Esophagus muscularis mucosa (tissue), 4 donors: ENCODE measurements around the gene TRAPPC12. TPM values are rescaled to one million over a fixed set of nuclear protein-coding genes. Genes with fewer than 3 reads are reported as not detected.
"Not testable (repeated sequence)": the region's sequence is repeated elsewhere in the genome, so short reads cannot be mapped to it uniquely, and the experiment has no call there.

Experiments used
- DNase-seq: peaks from one replicate; pipeline ENCODE4 v3.0.0-alpha.2; 2017; ENCODE audit errors: extremely low spot score
- H3K27ac ChIP-seq, 4 donors: fragments of 200-600 bp; sonication (generic); replicated peaks in 1 of 4; 1 replicate in 3 of 4; 2 replicates in 1 of 4; pipeline ENCODE4 v1.5.1; 2016 to 2019; ENCODE audit warnings: mild to moderate bottlenecking in 1 of 4
- H3K27me3 ChIP-seq, 4 donors: fragments of 200-600 bp; sonication (generic); one replicate each; pipeline versions ENCODE4 v1.5.1 to v1.6.0; 2016 to 2019
- H3K36me3 ChIP-seq, 4 donors: fragments of 200-600 bp; sonication (generic); one replicate each; pipeline ENCODE4 v1.5.1; 2016 to 2019
- H3K4me1 ChIP-seq, 4 donors: fragments of 200-600 bp; sonication (generic); one replicate each; pipeline ENCODE4 v1.5.1; 2016 to 2019
- H3K4me3 ChIP-seq, 4 donors: fragments of 200-600 bp; sonication (generic); 1 replicate in 2 of 4; 2 replicates in 2 of 4; pipeline ENCODE4 v1.5.1; 2016 to 2019; ENCODE audit warnings: mild to moderate bottlenecking in 4 of 4, moderate library complexity in 1 of 4
- H3K9me3 ChIP-seq, 4 donors: fragments of 200-600 bp; sonication (generic); 1 replicate in 3 of 4; 2 replicates in 1 of 4; pipeline ENCODE4 v1.5.1; 2016 to 2019
- CTCF ChIP-seq, 3 experiments: fragments of 200-600 bp in 2 of 3; fragments of 450-650 bp in 1 of 3; sonication (generic) in 2 of 3; IDR thresholded peaks; one replicate each; pipeline ENCODE4 v1.5.1; 2017 to 2019; ENCODE audit warnings: antibody characterized with exemption in 3 of 3, mild to moderate bottlenecking in 2 of 3, moderate library complexity in 1 of 3
- EP300 ChIP-seq: sonication (generic); formaldehyde crosslinking; IDR thresholded peaks from one replicate; pipeline ENCODE4 v1.6.1; 2017; ENCODE audit warnings: antibody characterized with exemption
- POLR2A ChIP-seq: fragments of 450-650 bp; IDR thresholded peaks from one replicate; pipeline ENCODE4 v1.6.1; 2017; ENCODE audit warnings: antibody characterized with exemption, moderate library complexity, mild to moderate bottlenecking, low read depth
- POLR2AphosphoS5 ChIP-seq, 2 donors: sonication (generic); formaldehyde crosslinking; IDR thresholded peaks; one replicate each; pipeline ENCODE4 v1.6.1; 2017; ENCODE audit warnings: antibody characterized with exemption in 2 of 2
- WGBS: methylation state at CpG from one replicate; pipeline ENCODE4 v1.1.5; 2018; 5-methylcytosine and 5-hydroxymethylcytosine counted together
- intact Hi-C: fragments of 100-400 bp; cut with DNase I; formaldehyde crosslinking; loops from one replicate; pipeline ENCODE4 v1.15.1; 2023
- total RNA-seq, 4 donors: library from RNA; depleted of rRNA; stranded (reverse); fragments of >200 nt; gene quantifications; one replicate each; pipeline versions ENCODE4 v1.1.0 to v1.2.1, GENCODE V29; 2016

The TRAPPC12 gene
- total RNA-seq, 4 donors from 2014 or later, result 65.6 to 89.3 (median 72.6) TPM

GRCh38 chr2:3368261-3368722 lies 11.2 kb upstream of the TRAPPC12 start:
- 97% methylated on average over 4 of the region's 4 CpGs for WGBS
- no peak overlapping the region for H3K27ac ChIP-seq
- DNase-seq, result no peak
- no peaks in the 10 kb centered on the region for H3K36me3 ChIP-seq
- intact Hi-C loops, result no loop called here
- H3K4me1 ChIP-seq, result no peaks in the 10 kb centered on the region
- TF ChIP-seq EP300, result no peak
- no peak for TF ChIP-seq POLR2A
- no peak for TF ChIP-seq POLR2AphosphoS5 (IDR thresholded peaks at IDR 0.05)
- no peak for TF ChIP-seq CTCF (IDR thresholded peaks at IDR 0.05)
- H3K9me3 ChIP-seq, result no peaks in the 10 kb centered on the region
- H3K4me3 ChIP-seq, result no peak overlapping the region
- no peaks in the 10 kb centered on the region for H3K27me3 ChIP-seq

GRCh38 chr2:3369340-3370181 lies 9.9 kb upstream of the TRAPPC12 start:
- H3K4me1 ChIP-seq, intact Hi-C loops, H3K4me3 ChIP-seq, H3K27me3 ChIP-seq, H3K9me3 ChIP-seq, H3K27ac ChIP-seq, H3K36me3 ChIP-seq, DNase-seq: not testable (repeated sequence)
- WGBS, result 86% methylated on average over 17 of the region's 34 CpGs

GRCh38 chr2:3376821-3377220 lies 2.7 kb upstream of the TRAPPC12 start:
- no peak overlapping the region for H3K27ac ChIP-seq
- DNase-seq, result no peak
- no peaks in the 10 kb centered on the region for H3K36me3 ChIP-seq
- H3K9me3 ChIP-seq, result no peaks in the 10 kb centered on the region
- WGBS, result 73% methylated on average over 6 of the region's 6 CpGs
- H3K27me3 ChIP-seq, result no peaks in the 10 kb centered on the region
- intact Hi-C loops, result loop anchor here (5.0 kb wide), 2 partner anchors 85 to 200 kb away; partner anchors contain the start of gene RPS7
- H3K4me1 ChIP-seq, result peaks cover 27 to 43% (median 42%) of the 10 kb centered on the region in 4 donors
- TF ChIP-seq POLR2A (no peak), CTCF (IDR thresholded peaks at IDR 0.05) (no peak), POLR2AphosphoS5 (IDR thresholded peaks at IDR 0.05) (no peak), EP300 (no peak)
- peak overlapping the region; percentile 75 to 79 (median 77) for H3K4me3 ChIP-seq

GRCh38 chr2:3377279-3377611 lies 2.2 kb upstream of the TRAPPC12 start:
- intact Hi-C loops, result loop anchor here (5.0 kb wide), 2 partner anchors 85 to 200 kb away; partner anchors contain the start of gene RPS7
- Histone ChIP-seq H3K4me3 (peak overlapping the region; percentile 75 to 79 (median 77)), H3K27me3 (no peaks in the 10 kb centered on the region), H3K9me3 (no peaks in the 10 kb centered on the region), H3K36me3 (peaks cover 0 to 2% (median under 1%) of the 10 kb centered on the region in 4 donors), H3K4me1 (peaks cover 27 to 43% (median 42%) of the 10 kb centered on the region in 4 donors), H3K27ac (peak overlapping the region; percentile 87 to 94 (median 91))
- 2% methylated on average over 8 of the region's 8 CpGs for WGBS
- no peak for DNase-seq
- TF ChIP-seq CTCF (IDR thresholded peaks at IDR 0.05) (no peak), POLR2A (no peak), EP300 (peak; percentile 7), POLR2AphosphoS5 (IDR thresholded peaks at IDR 0.05) (no peak)

- intact Hi-C loops, result loop anchor here (5.0 kb wide), 2 partner anchors 84 to 199 kb away; partner anchors contain the start of gene RPS7
- H3K36me3 ChIP-seq, result peaks cover 0 to 8% (median 3%) of the 10 kb centered on the region in 4 donors
- H3K27ac ChIP-seq, result peak within 1 kb of the TSS; percentile 87 to 94 (median 91)
- H3K4me3 ChIP-seq, result peak within 1 kb of the TSS; percentile 75 to 79 (median 77)
- H3K9me3 ChIP-seq, result no peaks in the 10 kb centered on the region
- TF ChIP-seq POLR2AphosphoS5 (IDR thresholded peaks at IDR 0.05), result peak; percentile 92 to 99
- TF ChIP-seq CTCF (IDR thresholded peaks at IDR 0.05), result no peak
- 0% methylated on average over 26 of the region's 57 CpGs for WGBS
- H3K4me1 ChIP-seq, result peaks cover 27 to 43% (median 42%) of the 10 kb centered on the region in 4 donors
- no peaks in the 10 kb centered on the region for H3K27me3 ChIP-seq
- DNase-seq, result peak; percentile 99
These were observed 1.7 kb upstream of the TRAPPC12 start, which contains the start of gene EIPR1 for GRCh38 chr2:3377612-3378432. Gene EIPR1, minus strand, starts transcription at chr2:3377818. Its CDS starts 129 bp downstream, at chr2:3377689.
